Cardiac fibroblast (primary cell): ENCODE data around the gene PCDHGA7.
"Not testable (repeated sequence)": the region's sequence is repeated elsewhere in the genome, so short reads cannot be mapped to it uniquely, and the experiment has no call there.

Experiments used
- DNase-seq, 2 donors: peaks; one replicate each; pipeline versions ENCODE4 v3.0.0 to v3.0.0-alpha.2; 2010; ENCODE audit warnings: low read depth in 2 of 2
- H3K4me3 ChIP-seq, 2 donors: replicated peaks in 1 of 2; 1 replicate in 1 of 2; 2 replicates in 1 of 2; pipeline ENCODE4 v1.5.1; 2011; ENCODE audit warnings: low read depth in 2 of 2, low read length in 2 of 2, mild to moderate bottlenecking in 2 of 2, moderate library complexity in 1 of 2
- TF ChIP-seq, protein P1 (sequence below): IDR thresholded peaks from one replicate; pipeline ENCODE4 v1.5.1; 2011; ENCODE audit warnings: low read depth, mild to moderate bottlenecking, low read length, inconsistent platforms

PCDHGA7 gene

GRCh38 chr5:141345327-141345726 is 37.2 kb upstream of the PCDHGA7 start:
- TF ChIP-seq, protein P1, sequence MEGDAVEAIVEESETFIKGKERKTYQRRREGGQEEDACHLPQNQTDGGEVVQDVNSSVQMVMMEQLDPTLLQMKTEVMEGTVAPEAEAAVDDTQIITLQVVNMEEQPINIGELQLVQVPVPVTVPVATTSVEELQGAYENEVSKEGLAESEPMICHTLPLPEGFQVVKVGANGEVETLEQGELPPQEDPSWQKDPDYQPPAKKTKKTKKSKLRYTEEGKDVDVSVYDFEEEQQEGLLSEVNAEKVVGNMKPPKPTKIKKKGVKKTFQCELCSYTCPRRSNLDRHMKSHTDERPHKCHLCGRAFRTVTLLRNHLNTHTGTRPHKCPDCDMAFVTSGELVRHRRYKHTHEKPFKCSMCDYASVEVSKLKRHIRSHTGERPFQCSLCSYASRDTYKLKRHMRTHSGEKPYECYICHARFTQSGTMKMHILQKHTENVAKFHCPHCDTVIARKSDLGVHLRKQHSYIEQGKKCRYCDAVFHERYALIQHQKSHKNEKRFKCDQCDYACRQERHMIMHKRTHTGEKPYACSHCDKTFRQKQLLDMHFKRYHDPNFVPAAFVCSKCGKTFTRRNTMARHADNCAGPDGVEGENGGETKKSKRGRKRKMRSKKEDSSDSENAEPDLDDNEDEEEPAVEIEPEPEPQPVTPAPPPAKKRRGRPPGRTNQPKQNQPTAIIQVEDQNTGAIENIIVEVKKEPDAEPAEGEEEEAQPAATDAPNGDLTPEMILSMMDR, result no peak
- no peak overlapping the region for H3K4me3 ChIP-seq
- DNase-seq, result no peak

- H3K4me3 ChIP-seq, DNase-seq: not testable (repeated sequence)
Observed at GRCh38 chr5:141346017-141346416, 36.5 kb upstream of the PCDHGA7 start.

DNA sequence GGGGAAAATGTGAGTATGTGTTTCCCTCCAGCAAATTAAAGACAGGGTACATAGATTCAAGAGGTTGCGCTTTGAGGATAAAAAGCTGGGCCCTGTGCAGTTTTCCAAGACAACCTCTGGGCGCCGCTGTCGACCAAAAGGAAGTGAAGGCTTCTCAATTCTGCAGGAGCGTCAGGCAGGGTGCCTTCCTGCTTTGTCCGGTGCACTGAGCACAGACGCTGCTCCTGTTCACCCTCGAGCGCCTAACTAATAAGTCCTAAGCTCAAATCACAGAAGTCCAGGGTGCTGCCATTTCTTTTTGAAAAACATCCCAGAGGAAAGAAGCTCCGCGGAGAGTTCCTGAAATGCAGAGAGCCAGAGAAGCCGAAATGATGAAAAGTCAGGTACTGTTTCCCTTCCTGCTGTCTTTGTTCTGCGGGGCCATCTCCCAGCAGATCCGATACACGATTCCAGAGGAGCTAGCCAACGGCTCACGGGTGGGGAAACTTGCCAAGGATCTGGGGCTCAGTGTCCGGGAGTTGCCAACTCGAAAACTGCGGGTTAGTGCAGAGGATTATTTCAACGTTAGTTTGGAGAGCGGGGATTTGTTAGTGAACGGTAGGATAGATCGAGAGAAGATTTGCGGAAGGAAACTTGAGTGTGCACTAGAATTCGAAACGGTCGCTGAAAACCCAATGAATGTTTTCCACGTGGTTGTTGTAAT is 32.5 kb upstream of the PCDHGA7 start, which contains the start of gene PCDHGB1:
Gene PCDHGB1, plus strand, starts transcription at position 183 of the 703 bp plus-strand sequence. Its CDS starts 162 bp downstream, at position 345.
- TF ChIP-seq, protein P1, result peak; percentile 57
- DNase-seq, result peak; percentile 49 to 69
- peak within 1 kb of the TSS in 1 of 2 donors; percentile 42 for H3K4me3 ChIP-seq

GRCh38 chr5:141351591-141351990 is 31.0 kb upstream of the PCDHGA7 start:
- no peak for DNase-seq
- TF ChIP-seq, protein P1, result no peak
- H3K4me3 ChIP-seq, result no peak overlapping the region

GRCh38 chr5:141354900-141355469 is 27.6 kb upstream of the PCDHGA7 start, which contains the start of gene PCDHGA4:
PCDHGA4 (plus strand) TSS chr5:141355021; CDS start chr5:141355108, 87 bp downstream.
- DNase-seq, result peak; percentile 31 to 50
- TF ChIP-seq, protein P1, result peak; percentile 56

GRCh38 chr5:141355641-141356040 is 26.9 kb upstream of the PCDHGA7 start:
- peak overlapping the region in 1 of 2 donors; percentile 52 for H3K4me3 ChIP-seq
- no peak for DNase-seq
- TF ChIP-seq, protein P1, result no peak

More at GRCh38 chr5:141354900-141355469, 27.6 kb upstream of the PCDHGA7 start, which contains the start of gene PCDHGA4:
- H3K4me3 ChIP-seq, result peak within 1 kb of the TSS; percentile 33 to 52

DNA sequence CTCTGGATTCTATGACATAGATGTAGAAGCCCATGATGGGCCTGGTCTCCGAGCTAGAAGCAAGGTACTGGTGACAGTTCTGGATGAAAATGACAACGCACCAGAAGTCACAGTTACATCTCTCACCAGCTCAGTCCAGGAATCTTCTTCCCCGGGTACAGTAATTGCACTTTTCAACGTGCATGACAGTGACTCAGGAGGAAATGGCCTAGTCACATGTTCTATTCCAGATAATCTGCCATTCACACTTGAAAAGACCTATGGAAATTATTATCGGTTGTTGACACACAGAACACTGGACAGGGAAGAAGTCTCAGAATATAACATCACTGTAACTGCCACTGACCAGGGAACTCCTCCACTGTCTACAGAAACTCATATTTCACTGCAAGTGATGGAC is 26.4 kb upstream of the PCDHGA7 start:
- no peak overlapping the region for H3K4me3 ChIP-seq
- TF ChIP-seq, protein P1, result no peak

More for the DNA sequence above, 26.4 kb upstream of the PCDHGA7 start:
- no peak for DNase-seq
